HG02588 (cell line): ENCODE data around the gene KRT84.

Source experiments
- ATAC-seq: cut with Tn5 transposase; IDR thresholded peaks from one replicate; pipeline ENCODE4 v1.9.1; 2021; ENCODE audit warnings: mild to moderate bottlenecking, moderate library complexity; ENCODE audit not compliant: unreplicated experiment

The KRT84 gene

DNA sequence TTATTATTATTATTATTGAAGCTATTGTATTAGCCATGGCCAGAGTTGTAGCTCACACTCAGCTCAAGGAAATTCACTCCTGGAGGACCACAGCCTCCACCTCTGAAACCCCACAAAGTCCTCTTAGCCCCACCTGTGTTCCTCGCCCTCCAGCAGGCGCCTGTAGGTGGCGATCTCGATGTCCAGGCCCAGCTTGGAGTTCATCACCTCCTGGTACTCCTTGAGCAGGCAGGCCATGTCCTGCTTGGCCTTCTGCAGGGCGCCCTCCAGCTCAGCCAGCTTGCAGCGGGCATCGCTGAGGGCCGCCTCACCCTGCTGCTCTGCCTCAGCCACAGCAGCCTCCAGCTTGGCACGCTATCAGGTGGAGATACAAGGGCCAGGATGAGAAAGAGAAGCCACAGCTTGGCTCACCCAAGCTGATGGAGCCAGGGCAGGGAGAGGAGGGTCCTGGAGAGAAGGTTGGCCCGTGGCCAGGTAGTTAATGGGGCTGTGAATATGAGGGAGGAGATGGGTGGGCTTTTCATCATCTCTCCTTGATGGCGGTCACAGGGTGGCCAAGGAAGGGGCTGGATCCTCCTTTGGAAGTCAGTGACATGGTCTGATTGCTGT is 23.2 kb downstream of the KRT84 start:
- ATAC-seq: no peak

- ATAC-seq: no peak
Measured at GRCh38 chr12:52361553-52361952, 23.9 kb downstream of the KRT84 start.

GRCh38 chr12:52360663-52361271 is 24.7 kb downstream of the KRT84 start:
- ATAC-seq: no peak

GRCh38 chr12:52360106-52360662 is 25.3 kb downstream of the KRT84 start:
- ATAC-seq: no peak

- ATAC-seq: no peak
Measured at GRCh38 chr12:52359621-52360061, 25.8 kb downstream of the KRT84 start.

DNA sequence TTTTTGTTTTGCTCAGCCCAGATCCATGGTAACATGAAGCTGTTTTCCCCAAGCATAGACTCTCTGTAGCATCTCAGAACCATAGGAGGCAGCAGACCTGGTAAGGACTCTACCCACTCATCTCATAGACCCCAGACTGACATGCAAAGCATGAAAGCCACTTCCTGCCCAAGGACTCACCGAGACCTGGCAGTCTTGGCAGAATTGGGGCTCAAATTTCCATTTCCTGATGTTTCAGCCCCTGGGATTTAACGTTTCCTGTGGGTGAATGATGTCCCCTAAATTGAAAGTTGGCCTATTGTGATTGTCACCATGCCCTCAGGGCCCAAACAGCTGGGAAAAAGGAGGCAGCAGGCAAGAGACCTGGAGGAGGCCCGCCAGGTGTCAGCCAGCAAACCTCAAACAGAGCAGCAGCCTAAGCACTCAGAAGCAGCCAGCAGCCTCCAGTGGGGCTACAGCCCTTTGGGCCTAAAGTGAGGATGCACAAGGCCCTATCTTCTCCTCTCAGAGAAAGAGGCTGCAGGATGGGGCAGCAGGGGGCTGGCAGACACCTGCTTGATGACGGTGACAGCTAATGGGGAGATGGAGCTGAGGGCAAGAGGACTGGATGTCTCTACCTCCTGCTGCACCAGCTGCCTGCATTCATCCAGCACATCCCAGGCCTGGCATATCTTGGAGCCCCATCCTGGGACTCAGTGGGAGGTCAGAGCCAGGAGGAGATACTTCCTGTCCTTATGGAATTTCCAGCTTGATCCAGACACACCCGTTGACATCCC is 26.7 kb downstream of the KRT84 start:
- peak; percentile 89 for ATAC-seq

DNA sequence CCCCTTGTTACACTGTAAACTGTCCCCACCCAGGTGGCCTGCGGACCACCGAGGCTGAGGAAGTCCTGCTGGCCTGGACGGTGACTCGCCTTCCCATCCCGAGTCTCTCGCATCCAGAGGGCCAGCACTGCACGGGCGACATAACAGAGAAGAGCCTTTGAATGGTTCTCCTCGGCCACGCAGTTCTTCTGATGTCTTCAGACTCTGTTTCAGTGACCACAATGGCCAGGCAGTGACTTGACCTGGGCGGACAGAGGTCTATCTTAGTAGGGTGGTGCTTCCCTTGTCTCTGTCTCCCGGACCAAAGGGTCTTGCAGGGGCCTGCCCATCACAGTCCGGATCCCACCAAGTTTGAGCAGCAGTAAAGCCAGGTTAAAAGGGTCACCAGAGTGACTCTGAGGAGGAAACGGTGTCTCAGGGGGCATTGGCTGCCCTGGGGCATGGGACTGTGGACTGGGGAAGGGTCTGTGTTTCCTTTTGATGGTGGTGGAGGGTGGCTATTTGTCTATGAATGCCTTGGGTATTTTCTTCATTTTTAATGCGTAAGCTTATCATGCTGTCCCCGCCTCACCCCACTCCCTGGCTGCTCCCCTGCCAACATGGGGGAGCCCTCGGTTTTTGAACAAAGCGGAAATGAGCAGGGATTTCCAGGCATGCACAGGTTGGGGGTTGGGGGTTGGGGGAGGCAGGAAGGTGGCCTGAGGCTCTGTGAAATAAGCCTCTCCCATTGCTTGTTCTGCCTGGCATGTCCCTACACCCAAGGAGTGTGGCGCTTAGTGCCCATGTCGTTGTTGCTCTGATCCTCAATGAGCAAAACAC is 28.5 kb downstream of the KRT84 start:
- no peak for ATAC-seq

GRCh38 chr12:52356031-52356761 is 29.3 kb downstream of the KRT84 start:
- ATAC-seq: no peak

GRCh38 chr12:52355176-52355575 is 30.3 kb downstream of the KRT84 start:
- no peak for ATAC-seq

- ATAC-seq: no peak
Measured at GRCh38 chr12:52354200-52354599, 31.3 kb downstream of the KRT84 start.

- ATAC-seq: no peak
Measured at GRCh38 chr12:52353766-52354165, 31.7 kb downstream of the KRT84 start.

DNA sequence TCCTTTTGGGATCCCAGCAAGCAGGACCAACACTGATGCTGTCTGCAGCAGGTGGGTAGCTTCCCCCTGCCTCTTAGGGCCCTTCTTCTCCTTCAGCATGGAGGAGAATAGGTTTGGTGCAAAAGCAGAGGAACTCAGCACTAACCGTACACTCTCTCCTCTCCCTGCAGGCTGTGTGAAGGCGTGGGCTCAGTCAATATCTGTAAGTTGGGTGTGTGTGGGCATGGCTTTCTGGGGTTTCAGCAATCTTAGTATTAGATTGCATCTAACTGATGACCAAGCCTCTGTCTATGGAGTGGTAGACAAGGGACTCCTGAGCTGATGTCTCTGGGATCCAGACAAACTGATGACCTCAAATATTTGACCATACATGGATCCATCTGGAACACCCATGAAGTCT is 32.5 kb downstream of the KRT84 start:
- no peak for ATAC-seq

DNA sequence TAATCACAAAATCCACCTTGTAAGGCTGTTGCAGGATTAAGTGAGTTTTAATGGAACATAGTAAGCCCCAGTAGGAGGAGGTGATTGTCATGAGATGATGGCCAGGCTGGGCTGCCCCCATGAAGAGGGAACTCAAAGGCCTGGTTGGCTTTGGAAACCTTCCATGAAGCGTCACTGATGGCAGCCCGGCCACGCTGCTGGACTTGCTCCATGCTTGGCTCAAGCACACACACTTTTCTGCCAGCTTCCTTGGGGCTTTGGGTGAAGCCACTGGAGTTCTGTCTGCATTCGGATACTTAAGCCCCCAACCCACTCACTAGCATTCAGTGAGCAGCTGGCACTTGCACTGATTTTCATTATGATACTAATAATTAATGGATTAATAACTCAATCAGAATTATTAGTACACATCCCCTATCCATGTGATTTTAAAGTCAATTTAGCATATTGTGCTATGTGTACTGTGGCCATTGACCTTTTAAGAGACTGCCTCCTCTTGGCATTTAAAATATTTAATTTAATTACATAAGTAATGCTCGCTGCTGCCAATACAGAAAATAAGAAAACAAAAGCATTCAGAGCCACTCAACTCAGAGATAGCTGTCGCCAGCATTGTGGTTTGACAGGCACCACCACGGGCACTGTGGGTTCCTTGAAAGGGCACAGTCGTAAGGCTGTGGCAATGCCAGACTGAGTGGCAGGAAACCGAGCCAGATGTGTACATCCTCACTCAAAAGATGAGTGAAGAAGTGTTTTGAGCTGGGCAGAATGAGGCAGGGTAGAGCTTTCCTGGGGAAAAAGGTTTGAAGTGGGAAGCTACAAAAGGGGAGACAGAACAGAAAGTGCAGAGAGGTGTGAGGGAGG is 34.0 kb downstream of the KRT84 start:
- no peak for ATAC-seq

GRCh38 chr12:52350786-52351185 is 34.7 kb downstream of the KRT84 start:
- no peak for ATAC-seq

- ATAC-seq: no peak
Measured at GRCh38 chr12:52350021-52350620, 35.3 kb downstream of the KRT84 start.

- ATAC-seq: no peak
Measured at GRCh38 chr12:52349196-52349595, 36.3 kb downstream of the KRT84 start.

DNA sequence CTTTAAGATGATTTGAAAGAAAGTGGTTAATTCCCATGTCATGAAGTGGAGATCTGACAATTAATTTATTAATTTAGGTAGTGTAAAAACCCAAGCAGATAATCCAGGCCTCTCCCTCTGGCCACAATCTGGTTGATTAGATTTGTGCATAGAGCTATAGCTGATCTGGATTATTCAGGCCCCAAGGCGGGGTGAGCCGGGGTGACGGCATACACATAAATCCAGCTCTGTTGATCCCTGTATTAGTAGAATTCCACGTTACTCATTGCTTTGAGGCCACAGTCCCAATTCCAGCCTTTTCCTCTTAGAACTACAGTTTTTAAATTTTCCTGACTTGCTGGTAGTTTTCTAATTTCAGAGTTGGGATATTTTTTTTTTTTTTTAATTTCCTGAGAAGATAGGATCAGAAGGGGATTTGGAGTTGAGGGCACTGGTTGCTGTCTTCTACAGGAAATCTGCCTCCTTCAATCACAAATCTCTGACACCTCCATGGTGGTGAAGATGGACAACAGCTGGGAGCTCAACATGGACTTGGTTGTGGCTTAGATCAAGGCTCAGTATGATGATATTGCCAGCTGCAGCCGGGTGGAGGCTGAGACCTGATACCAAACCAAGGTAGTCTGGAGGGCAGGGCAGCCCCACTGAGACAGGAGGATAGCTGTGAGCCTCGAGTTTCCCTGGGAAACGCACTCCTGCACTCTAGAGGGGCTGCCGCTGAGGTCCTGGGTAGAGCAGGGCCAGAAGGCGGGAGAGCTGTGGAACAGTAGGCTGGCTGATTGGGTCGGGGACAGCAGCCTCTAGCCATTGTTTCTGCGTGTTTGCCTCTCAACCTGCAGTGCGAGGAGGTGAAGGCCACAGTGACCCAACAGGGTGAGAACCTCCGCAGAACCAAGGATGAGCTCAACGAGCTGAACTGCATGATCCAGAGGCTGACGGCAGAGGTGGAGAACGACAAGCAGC is 37.6 kb downstream of the KRT84 start:
- ATAC-seq: no peak

DNA sequence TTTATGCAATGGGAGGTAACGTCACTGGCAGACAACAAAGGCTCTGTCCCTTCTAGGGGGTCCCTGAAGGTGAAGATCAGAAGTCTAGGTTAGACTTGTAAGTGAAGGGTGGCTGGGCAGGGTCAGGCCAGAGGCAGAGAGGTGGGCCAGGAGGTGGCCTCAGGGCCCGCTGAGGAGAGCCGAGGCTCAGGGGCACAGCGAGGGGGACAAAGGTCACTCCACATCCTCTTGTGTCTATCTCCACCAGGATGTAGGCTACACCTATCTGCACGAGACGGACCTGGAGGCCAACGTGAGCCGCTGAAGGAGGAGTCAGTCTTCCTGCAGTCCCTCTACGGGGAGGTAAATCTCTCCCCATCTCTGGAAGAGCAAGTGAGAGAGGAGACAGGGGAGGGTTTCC is 38.4 kb downstream of the KRT84 start:
- ATAC-seq: no peak
